PC-3 (cell line): Measurements from ENCODE around the gene ZFHX2.

ENCODE experiments used
- CTCF ChIP-seq: fragments of 300-600 bp; sonication (generic); conservative IDR thresholded peaks from 2 replicates; pipeline ENCODE4 v1.5.1; 2017; ENCODE audit warnings: antibody characterized with exemption, low read depth, mild to moderate bottlenecking, low read length
- EZH2 ChIP-seq: fragments of 300-600 bp; sonication (generic); IDR thresholded peaks from one replicate; pipeline ENCODE4 v1.6.1; 2017; ENCODE audit warnings: antibody characterized with exemption, mild to moderate bottlenecking, low read length; ENCODE audit not compliant: unreplicated experiment

- no peak for TF ChIP-seq CTCF
- no peak for TF ChIP-seq EZH2
These were observed 5.3 kb upstream of the ZFHX2 start for GRCh38 chr14:23556700-23557440.
